HEK293 (cell line): ENCODE measurements around the gene ADGRF1.

Source experiments
- CTCF ChIA-PET: fragments of 350-600 bp; formaldehyde crosslinking; extraction: SDS; loops from one replicate; lab custom pipeline; 2021; ENCODE audit warnings: antibody characterized with exemption; lab: Yijun Ruan, JAX
- POLR2A ChIA-PET: fragments of 300-600 bp; formaldehyde crosslinking; extraction: SDS; loops from one replicate; lab custom pipeline; 2020; ENCODE audit warnings: antibody characterized with exemption, inconsistent platforms; lab: Yijun Ruan, JAX
- H3K27ac ChIP-seq: fragments of 200-500 bp; sonication (Bioruptor generic); 2 replicates; pipeline ENCODE4 v1.5.1; 2014; ENCODE audit warnings: low read depth, low read length, control low read depth, inconsistent platforms; ENCODE audit errors: extremely low read depth
- H3K36me3 ChIP-seq, 2 experiments: fragments of 200-500 bp in 1 of 2; sonication (Bioruptor generic) in 1 of 2; 1 replicate in 1 of 2; 2 replicates in 1 of 2; pipeline ENCODE4 v1.5.1; 2014 to 2017; ENCODE audit warnings: inconsistent platforms in 2 of 2, low read length in 2 of 2; ENCODE audit not compliant: control insufficient read depth in 2 of 2, insufficient read depth in 1 of 2
- H3K4me1 ChIP-seq: fragments of 200-500 bp; sonication (Bioruptor generic); 2 replicates; pipeline ENCODE4 v1.5.1; 2014; ENCODE audit warnings: mild to moderate bottlenecking, low read length, inconsistent platforms; ENCODE audit not compliant: control insufficient read depth, insufficient read depth
- H3K4me3 ChIP-seq: 2 replicates; pipeline ENCODE4 v1.5.1; 2011; ENCODE audit warnings: low read depth, mild to moderate bottlenecking, control low read depth, low read length, moderate library complexity
- H3K9me3 ChIP-seq: fragments of 200-500 bp; sonication (Bioruptor generic); 2 replicates; pipeline ENCODE4 v1.5.1; 2014; ENCODE audit warnings: low read depth, low read length, inconsistent platforms; ENCODE audit not compliant: control insufficient read depth, insufficient read depth
- BCL11B ChIP-seq: fragments of 450-650 bp; formaldehyde crosslinking; IDR thresholded peaks from 2 replicates; pipeline ENCODE4 v1.5.1; 2016; ENCODE audit warnings: low read depth, missing biosample characterization, missing genetic modification characterization
- KLF1 ChIP-seq: fragments of 450-650 bp; formaldehyde crosslinking; IDR thresholded peaks from 2 replicates; pipeline ENCODE4 v1.5.1; 2016; ENCODE audit warnings: missing biosample characterization, missing genetic modification characterization
- KLF8 ChIP-seq: fragments of 450-650 bp; formaldehyde crosslinking; IDR thresholded peaks from 2 replicates; pipeline ENCODE4 v1.5.1; 2016; ENCODE audit warnings: missing biosample characterization, missing genetic modification characterization
- SP7 ChIP-seq: fragments of 450-650 bp; formaldehyde crosslinking; IDR thresholded peaks from 2 replicates; pipeline ENCODE4 v1.5.1; 2016; ENCODE audit warnings: missing biosample characterization, missing genetic modification characterization
- ZBTB1 ChIP-seq: fragments of 450-650 bp; formaldehyde crosslinking; IDR thresholded peaks from 2 replicates; pipeline ENCODE4 v1.5.1; 2016; ENCODE audit warnings: missing biosample characterization, missing genetic modification characterization
- ZFP3 ChIP-seq: fragments of 450-650 bp; formaldehyde crosslinking; IDR thresholded peaks from 2 replicates; pipeline ENCODE4 v1.5.1; 2016; ENCODE audit warnings: low read depth, missing biosample characterization, missing genetic modification characterization
- ZFP37 ChIP-seq: fragments of 450-650 bp; formaldehyde crosslinking; IDR thresholded peaks from 2 replicates; pipeline ENCODE4 v1.5.1; 2016; ENCODE audit warnings: missing biosample characterization, missing genetic modification characterization
- ZIC2 ChIP-seq: fragments of 450-650 bp; formaldehyde crosslinking; IDR thresholded peaks from 2 replicates; pipeline ENCODE4 v1.5.1; 2016; ENCODE audit warnings: missing biosample characterization, missing genetic modification characterization
- ZNF174 ChIP-seq: fragments of 450-650 bp; formaldehyde crosslinking; IDR thresholded peaks from 2 replicates; pipeline ENCODE4 v1.5.0; 2017; ENCODE audit warnings: missing biosample characterization, mild to moderate bottlenecking, missing genetic modification characterization
- ZNF335 ChIP-seq: fragments of 450-650 bp; formaldehyde crosslinking; conservative IDR thresholded peaks from 2 replicates; pipeline ENCODE4 v1.5.1; 2016; ENCODE audit warnings: missing biosample characterization, missing genetic modification characterization
- ZNF350 ChIP-seq: fragments of 450-650 bp; formaldehyde crosslinking; IDR thresholded peaks from 2 replicates; pipeline ENCODE4 v1.5.0; 2017; ENCODE audit warnings: missing biosample characterization, mild to moderate bottlenecking, missing genetic modification characterization
- ZNF391 ChIP-seq: fragments of 450-650 bp; formaldehyde crosslinking; IDR thresholded peaks from 2 replicates; pipeline ENCODE4 v1.5.1; 2016; ENCODE audit warnings: low read depth, missing biosample characterization, missing genetic modification characterization, borderline replicate concordance
- ZNF426 ChIP-seq: fragments of 450-650 bp; formaldehyde crosslinking; IDR thresholded peaks from 2 replicates; pipeline ENCODE4 v1.5.1; 2017; ENCODE audit warnings: missing biosample characterization, missing genetic modification characterization, mild to moderate bottlenecking, inconsistent platforms, moderate library complexity
- ZNF521 ChIP-seq: fragments of 450-650 bp; formaldehyde crosslinking; IDR thresholded peaks from 2 replicates; pipeline ENCODE4 v1.5.1; 2017; ENCODE audit warnings: missing biosample characterization, mild to moderate bottlenecking, missing genetic modification characterization
- ZNF560 ChIP-seq: fragments of 450-650 bp; formaldehyde crosslinking; IDR thresholded peaks from 2 replicates; pipeline ENCODE4 v1.5.1; 2017; ENCODE audit warnings: missing biosample characterization, missing genetic modification characterization, borderline replicate concordance
- ZNF658 ChIP-seq: fragments of 450-650 bp; formaldehyde crosslinking; IDR thresholded peaks from 2 replicates; pipeline ENCODE4; 2016; ENCODE audit warnings: missing biosample characterization, missing genetic modification characterization
- ZNF660 ChIP-seq: fragments of 450-650 bp; IDR thresholded peaks from 2 replicates; pipeline ENCODE4 v1.5.1; 2018; ENCODE audit warnings: missing biosample characterization, mild to moderate bottlenecking, missing genetic modification characterization
- ZNF677 ChIP-seq: fragments of 450-650 bp; IDR thresholded peaks from 2 replicates; pipeline ENCODE4 v1.5.0; 2018; ENCODE audit warnings: missing biosample characterization, mild to moderate bottlenecking, missing genetic modification characterization, moderate library complexity
- ZNF785 ChIP-seq: fragments of 450-650 bp; formaldehyde crosslinking; IDR thresholded peaks from 2 replicates; pipeline ENCODE4 v1.5.1; 2016; ENCODE audit warnings: missing biosample characterization, missing genetic modification characterization
- ZSCAN23 ChIP-seq: fragments of 450-650 bp; formaldehyde crosslinking; IDR thresholded peaks from 2 replicates; pipeline ENCODE4 v1.5.1; 2016; ENCODE audit warnings: missing biosample characterization, missing genetic modification characterization
- TF ChIP-seq, protein P1 (sequence below): fragments of 450-650 bp; formaldehyde crosslinking; IDR thresholded peaks from 2 replicates; pipeline ENCODE4 v1.5.1; 2016; ENCODE audit warnings: missing biosample characterization, missing genetic modification characterization
- TF ChIP-seq, protein P2 (sequence below): IDR thresholded peaks from 2 replicates; pipeline ENCODE4 v1.6.1; 2011; ENCODE audit warnings: mild to moderate bottlenecking, low read depth, low read length, borderline replicate concordance
- TF ChIP-seq, protein P3 (sequence below): fragments of 450-650 bp; IDR thresholded peaks from 2 replicates; pipeline ENCODE4 v1.5.1; 2018; ENCODE audit warnings: missing biosample characterization, mild to moderate bottlenecking, missing genetic modification characterization
- TF ChIP-seq, protein P4 (sequence below): fragments of 450-650 bp; formaldehyde crosslinking; IDR thresholded peaks from 2 replicates; pipeline ENCODE4 v1.5.1; 2016; ENCODE audit warnings: missing biosample characterization, missing genetic modification characterization

The ADGRF1 gene

DNA sequence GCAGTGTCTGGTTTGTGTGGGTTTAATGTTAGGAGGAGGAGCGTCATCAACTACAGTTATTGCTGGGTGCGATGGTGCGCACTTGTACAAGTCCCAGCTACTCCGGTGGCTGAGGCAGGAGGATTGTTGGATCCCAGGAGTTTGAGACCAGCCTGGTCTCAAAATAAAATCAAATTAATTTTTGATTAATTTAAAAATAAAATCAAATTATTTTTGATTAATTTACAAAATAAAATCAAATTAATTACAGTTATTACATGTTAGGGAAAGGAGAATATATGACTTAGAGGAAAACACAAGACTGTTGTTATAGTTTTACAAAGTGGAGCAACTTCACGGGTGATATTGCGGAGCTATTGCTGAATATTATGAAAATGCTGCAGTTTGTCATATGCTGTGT lies 85.7 kb downstream of the ADGRF1 start:
- ChIA-PET CTCF (interaction anchor here (0.7 kb wide), 2 partner anchors 191 to 356 kb away, joined by 3 to 4 read pairs; no protein-coding TSS in a partner anchor), POLR2A (no interaction called here)
- TF ChIP-seq SP7 (no peak), ZNF560 (tag by site-specific recombination) (no peak), ZSCAN23 (tag by site-specific recombination) (no peak), ZNF426 (tag by site-specific recombination) (no peak), KLF1 (tag by site-specific recombination) (no peak), ZFP37 (tag by site-specific recombination) (no peak), ZNF174 (no peak), ZNF350 (no peak), BCL11B (tag by site-specific recombination) (no peak), ZNF658 (tag by site-specific recombination) (no peak), KLF8 (no peak), ZNF391 (tag by site-specific recombination) (no peak), ZNF785 (tag by site-specific recombination) (no peak), ZBTB1 (tag by site-specific recombination) (no peak), ZFP3 (no peak), ZNF677 (tag by site-specific recombination) (no peak)
- TF ChIP-seq, protein P1, sequence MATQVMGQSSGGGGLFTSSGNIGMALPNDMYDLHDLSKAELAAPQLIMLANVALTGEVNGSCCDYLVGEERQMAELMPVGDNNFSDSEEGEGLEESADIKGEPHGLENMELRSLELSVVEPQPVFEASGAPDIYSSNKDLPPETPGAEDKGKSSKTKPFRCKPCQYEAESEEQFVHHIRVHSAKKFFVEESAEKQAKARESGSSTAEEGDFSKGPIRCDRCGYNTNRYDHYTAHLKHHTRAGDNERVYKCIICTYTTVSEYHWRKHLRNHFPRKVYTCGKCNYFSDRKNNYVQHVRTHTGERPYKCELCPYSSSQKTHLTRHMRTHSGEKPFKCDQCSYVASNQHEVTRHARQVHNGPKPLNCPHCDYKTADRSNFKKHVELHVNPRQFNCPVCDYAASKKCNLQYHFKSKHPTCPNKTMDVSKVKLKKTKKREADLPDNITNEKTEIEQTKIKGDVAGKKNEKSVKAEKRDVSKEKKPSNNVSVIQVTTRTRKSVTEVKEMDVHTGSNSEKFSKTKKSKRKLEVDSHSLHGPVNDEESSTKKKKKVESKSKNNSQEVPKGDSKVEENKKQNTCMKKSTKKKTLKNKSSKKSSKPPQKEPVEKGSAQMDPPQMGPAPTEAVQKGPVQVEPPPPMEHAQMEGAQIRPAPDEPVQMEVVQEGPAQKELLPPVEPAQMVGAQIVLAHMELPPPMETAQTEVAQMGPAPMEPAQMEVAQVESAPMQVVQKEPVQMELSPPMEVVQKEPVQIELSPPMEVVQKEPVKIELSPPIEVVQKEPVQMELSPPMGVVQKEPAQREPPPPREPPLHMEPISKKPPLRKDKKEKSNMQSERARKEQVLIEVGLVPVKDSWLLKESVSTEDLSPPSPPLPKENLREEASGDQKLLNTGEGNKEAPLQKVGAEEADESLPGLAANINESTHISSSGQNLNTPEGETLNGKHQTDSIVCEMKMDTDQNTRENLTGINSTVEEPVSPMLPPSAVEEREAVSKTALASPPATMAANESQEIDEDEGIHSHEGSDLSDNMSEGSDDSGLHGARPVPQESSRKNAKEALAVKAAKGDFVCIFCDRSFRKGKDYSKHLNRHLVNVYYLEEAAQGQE (tag by site-specific recombination) = no peak
- TF ChIP-seq, protein P2, sequence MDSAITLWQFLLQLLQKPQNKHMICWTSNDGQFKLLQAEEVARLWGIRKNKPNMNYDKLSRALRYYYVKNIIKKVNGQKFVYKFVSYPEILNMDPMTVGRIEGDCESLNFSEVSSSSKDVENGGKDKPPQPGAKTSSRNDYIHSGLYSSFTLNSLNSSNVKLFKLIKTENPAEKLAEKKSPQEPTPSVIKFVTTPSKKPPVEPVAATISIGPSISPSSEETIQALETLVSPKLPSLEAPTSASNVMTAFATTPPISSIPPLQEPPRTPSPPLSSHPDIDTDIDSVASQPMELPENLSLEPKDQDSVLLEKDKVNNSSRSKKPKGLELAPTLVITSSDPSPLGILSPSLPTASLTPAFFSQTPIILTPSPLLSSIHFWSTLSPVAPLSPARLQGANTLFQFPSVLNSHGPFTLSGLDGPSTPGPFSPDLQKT = no peak
- H3K4me1 ChIP-seq = peaks cover 10% of the 10 kb centered on the region; the same call in 1 of the 2 replicates
- H3K27ac ChIP-seq = no peak overlapping the region
- H3K36me3 ChIP-seq = no peaks in the 10 kb centered on the region
- H3K4me3 ChIP-seq = no peak overlapping the region
- no peaks in the 10 kb centered on the region for H3K9me3 ChIP-seq

DNA sequence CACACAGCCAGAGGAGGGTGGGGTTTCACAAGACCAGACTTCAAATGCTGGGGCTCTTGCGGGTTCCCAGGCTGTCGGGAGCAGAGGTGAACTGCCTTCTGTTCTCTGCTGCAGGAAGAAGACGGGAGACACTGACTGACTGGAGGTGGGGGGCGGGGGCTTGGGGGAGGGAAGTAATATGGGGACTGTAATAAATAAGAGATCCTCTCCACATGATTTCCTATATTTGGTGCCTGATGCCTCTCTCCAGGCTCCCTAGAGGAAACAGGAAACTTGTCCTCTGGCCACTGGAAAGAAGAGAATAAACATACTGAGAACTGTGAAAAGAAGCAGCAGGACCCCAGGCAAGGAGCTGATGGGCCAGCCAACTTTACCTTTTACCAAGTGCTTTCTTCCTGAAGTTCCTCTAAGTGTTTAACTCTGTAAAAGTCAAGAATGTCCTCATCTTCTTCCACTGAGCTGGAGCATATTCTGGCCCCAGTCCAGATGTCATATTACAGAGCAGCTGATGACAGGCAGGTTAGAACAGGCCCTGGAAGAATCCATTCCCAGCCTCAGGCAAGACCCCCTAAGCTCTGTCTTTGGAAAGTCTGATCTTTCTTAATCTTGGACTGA lies 87.2 kb downstream of the ADGRF1 start:
- POLR2A ChIA-PET = interaction anchor here (1.1 kb wide), 1 partner anchor 9 kb away, joined by 3 read pairs; no protein-coding TSS in a partner anchor
- CTCF ChIA-PET = interaction anchor here (0.8 kb wide), 1 partner anchor 106 kb away, joined by 3 read pairs; no protein-coding TSS in a partner anchor
- Histone ChIP-seq H3K9me3 (no peaks in the 10 kb centered on the region), H3K4me3 (no peak overlapping the region), H3K27ac (no peak overlapping the region), H3K36me3 (no peaks in the 10 kb centered on the region), H3K4me1 (peaks cover 10% of the 10 kb centered on the region; the same call in 1 of the 2 replicates)
- TF ChIP-seq, protein P3, sequence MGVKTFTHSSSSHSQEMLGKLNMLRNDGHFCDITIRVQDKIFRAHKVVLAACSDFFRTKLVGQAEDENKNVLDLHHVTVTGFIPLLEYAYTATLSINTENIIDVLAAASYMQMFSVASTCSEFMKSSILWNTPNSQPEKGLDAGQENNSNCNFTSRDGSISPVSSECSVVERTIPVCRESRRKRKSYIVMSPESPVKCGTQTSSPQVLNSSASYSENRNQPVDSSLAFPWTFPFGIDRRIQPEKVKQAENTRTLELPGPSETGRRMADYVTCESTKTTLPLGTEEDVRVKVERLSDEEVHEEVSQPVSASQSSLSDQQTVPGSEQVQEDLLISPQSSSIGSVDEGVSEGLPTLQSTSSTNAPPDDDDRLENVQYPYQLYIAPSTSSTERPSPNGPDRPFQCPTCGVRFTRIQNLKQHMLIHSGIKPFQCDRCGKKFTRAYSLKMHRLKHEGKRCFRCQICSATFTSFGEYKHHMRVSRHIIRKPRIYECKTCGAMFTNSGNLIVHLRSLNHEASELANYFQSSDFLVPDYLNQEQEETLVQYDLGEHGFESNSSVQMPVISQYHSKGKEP (tag by site-specific recombination) = 0 out of 2 replicates have a peak, but pooled peaks have one; percentile 29
- TF ChIP-seq, protein P4, sequence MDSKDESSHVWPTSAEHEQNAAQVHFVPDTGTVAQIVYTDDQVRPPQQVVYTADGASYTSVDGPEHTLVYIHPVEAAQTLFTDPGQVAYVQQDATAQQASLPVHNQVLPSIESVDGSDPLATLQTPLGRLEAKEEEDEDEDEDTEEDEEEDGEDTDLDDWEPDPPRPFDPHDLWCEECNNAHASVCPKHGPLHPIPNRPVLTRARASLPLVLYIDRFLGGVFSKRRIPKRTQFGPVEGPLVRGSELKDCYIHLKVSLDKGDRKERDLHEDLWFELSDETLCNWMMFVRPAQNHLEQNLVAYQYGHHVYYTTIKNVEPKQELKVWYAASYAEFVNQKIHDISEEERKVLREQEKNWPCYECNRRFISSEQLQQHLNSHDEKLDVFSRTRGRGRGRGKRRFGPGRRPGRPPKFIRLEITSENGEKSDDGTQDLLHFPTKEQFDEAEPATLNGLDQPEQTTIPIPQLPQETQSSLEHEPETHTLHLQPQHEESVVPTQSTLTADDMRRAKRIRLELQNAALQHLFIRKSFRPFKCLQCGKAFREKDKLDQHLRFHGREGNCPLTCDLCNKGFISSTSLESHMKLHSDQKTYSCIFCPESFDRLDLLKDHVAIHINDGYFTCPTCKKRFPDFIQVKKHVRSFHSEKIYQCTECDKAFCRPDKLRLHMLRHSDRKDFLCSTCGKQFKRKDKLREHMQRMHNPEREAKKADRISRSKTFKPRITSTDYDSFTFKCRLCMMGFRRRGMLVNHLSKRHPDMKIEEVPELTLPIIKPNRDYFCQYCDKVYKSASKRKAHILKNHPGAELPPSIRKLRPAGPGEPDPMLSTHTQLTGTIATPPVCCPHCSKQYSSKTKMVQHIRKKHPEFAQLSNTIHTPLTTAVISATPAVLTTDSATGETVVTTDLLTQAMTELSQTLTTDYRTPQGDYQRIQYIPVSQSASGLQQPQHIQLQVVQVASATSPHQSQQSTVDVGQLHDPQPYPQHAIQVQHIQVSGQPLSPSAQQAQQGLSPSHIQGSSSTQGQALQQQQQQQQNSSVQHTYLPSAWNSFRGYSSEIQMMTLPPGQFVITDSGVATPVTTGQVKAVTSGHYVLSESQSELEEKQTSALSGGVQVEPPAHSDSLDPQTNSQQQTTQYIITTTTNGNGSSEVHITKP (tag by site-specific recombination) = peak; percentile 93
- TF ChIP-seq KLF1 (tag by site-specific recombination) (no peak), ZNF660 (0 out of 2 replicates have a peak, but pooled peaks have one; percentile 39), ZIC2 (tag by site-specific recombination) (peak; percentile 31; the same call in 1 of the 2 replicates), ZNF521 (no peak), ZNF335 (tag by site-specific recombination) (peak; percentile 37; the same call in 1 of the 2 replicates)
